NCI-H2081 (cell line): ENCODE data around the gene ATP8B1.

Source experiments
- DNase-seq, 2 experiments: peaks; one replicate each; lab custom pipeline; 2025; lab: John Stamatoyannopoulos, UW

ATP8B1 gene

DNA sequence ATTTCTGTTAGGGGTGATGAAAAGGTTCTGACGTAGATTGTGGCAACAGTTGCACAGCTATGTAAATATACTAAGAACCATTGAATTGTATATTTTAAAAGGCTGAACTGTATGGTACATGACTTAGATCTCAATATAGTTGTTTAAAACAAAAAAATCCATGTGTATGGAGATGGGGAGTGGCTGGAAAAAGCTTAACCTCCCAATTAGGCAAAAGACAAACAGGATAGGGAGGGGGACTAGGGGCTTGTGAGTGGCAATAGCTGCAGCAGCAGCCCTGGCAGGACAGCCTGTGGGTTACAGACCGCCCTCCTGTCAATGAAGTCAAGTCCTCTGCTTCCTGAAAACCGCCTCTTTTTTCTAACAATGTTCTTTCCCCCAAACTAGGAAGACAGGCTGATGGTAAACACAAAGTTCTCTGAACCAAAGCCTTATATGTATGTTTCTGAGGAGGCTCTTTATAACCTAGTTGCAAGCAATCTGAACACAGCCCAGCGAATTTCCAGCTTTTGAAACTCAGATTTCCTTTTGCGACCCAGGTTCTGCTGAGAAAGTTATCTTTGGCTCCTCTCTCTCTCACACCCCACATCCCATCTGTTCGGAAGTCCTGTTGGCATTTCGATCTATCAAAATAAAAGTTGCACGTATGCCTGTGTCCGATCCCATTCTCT lies 10.3 kb downstream of the ATP8B1 start:
- no peak for DNase-seq

- DNase-seq, result no peak
These were observed 11.2 kb downstream of the ATP8B1 start for GRCh38 chr18:57791911-57792310.

DNA sequence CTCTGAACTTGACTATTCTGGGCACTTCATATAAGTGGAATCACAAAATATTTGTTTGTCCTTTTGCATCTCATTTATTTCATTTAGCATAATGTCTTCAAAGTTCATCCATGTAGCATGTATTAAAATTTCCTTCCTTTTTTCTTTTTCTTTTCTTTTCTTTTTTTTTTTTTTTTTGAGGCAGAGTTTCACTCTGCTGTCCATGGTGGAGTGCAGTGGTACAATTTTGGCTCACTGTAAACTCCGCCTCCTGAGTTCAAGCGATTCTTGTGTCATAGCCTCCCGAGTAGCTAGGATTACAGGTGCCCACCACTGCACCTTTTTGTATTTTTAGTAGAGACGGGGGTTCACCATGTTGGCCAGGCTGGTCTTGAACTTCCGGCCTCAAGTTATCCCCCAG lies 11.9 kb downstream of the ATP8B1 start:
- DNase-seq, result no peak

DNA sequence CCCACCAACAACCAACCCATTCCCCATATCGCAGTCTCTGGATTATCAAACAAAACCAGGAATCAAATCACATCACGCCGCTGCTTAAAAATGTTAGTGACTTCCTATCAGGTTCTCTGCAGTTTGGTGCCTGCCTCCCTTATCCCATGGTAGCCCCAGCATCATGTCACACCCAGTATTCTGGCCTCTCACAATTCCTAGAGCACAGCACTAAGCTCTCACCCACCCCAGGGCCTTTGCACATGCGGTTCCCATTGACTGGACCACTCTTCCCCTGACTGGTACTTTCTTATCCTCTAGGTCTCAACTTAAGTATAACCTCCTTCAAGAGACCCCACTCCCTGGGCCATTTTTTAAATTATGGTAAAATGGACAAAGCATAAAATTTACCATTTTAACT lies 12.8 kb downstream of the ATP8B1 start:
- DNase-seq, result no peak

GRCh38 chr18:57789759-57790158 lies 13.4 kb downstream of the ATP8B1 start:
- no peak for DNase-seq

DNA sequence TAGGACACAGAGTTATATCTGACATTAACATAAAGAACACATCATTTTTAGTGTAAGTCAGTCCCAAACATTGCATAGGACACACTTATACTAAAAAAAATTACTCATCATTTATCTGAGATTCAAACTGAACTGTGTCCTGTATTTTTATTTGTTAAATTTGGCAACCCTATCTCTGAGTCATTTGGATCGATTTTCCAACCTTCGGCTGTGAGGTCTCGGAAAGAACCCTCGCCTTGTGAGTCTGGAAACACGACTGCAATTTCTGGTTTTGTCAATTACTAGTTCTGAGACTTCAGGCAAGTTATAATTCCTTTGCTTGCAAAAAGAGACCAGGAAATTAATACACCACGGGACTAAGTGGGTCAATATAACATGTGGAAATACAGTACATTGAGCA lies 14.0 kb downstream of the ATP8B1 start:
- DNase-seq, result no peak

DNA sequence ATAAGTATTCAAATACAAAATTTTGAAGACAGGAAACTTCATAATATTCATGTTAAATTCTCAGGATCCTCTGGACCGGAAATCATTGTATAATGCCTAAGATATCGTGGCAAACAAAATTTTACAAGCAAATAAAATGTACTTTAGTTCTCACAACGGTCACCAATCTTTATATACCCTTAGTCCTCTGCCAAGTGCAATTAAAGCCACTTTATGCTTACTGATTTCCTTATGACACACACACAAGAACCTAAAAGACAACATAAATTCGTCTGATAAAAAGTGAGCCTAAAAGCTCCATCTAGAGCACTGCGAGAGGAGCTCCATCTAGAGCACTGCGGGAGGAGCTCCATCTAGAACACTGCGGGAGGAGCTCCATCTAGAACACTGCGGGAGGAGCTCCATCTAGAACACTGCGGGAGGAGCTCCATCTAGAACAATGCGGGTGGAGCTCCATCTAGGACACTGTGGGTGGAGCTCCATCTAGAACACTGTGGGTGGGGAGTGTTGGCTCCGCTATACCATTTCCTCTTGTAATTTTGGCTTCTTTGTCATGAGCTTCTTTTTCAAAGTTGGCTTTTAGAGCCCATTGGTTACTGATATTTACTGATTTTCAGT lies 15.9 kb downstream of the ATP8B1 start:
- DNase-seq, result no peak

GRCh38 chr18:57785751-57786437 lies 17.2 kb downstream of the ATP8B1 start:
- DNase-seq, result peak in 1 of 2 experiments; percentile 46

GRCh38 chr18:57784801-57785114 lies 18.4 kb downstream of the ATP8B1 start:
- DNase-seq, result no peak

DNA sequence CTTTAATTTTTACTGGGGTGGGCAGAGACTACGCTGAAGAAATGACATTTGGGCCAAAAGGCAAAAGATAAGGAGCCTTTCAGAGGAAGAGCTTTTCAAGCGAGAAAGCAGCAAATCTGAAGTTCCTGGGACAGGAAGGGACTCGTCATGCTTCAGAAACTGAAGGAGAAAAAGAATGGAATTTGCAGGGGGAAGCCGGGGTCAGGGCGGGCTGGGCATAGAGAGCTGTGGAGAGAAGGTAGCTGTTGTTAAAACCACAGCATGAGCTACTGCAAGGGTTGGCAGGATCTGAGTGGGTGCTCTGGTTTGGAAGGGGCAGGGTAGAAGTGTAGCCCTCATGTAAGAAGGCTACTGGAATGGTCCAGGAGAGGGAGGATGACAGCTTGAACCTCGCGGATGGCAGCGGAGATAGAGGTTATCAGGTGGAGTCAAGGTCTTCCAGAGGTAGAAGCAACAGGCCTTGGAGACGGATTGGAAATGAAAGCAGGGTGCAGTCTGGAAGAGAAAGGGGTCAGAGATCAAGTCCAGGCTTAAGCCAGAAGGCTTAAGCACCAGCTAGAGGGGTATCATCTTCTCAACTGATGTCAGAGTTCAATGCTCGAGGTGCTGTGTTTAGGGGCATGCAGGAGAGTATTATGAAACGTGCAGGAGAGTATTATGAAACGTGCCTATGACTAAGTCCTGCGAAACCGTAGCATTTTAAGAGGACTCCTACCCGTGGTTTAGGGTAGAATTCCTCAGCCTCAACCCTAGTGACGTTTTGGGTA lies 18.9 kb downstream of the ATP8B1 start:
- DNase-seq, result no peak

DNA sequence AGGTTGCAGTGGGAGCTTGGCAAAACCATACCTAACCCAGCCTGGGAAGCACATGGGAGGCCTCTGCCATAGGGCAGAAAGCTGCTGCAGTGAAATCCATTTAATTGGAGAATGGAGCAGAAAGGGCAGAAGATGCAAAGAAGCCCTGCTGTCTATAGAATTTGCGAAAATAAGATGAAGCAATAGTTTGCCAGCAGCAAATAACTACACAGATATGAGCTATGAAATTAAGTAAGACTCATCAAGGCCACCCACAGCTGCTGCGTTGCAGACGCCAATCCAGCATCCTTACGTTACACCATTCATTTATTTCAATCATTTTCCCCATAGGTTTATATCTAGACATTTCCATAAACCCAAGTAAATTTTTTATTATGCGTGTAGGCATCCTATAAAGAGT lies 21.1 kb downstream of the ATP8B1 start:
- DNase-seq, result no peak

DNA sequence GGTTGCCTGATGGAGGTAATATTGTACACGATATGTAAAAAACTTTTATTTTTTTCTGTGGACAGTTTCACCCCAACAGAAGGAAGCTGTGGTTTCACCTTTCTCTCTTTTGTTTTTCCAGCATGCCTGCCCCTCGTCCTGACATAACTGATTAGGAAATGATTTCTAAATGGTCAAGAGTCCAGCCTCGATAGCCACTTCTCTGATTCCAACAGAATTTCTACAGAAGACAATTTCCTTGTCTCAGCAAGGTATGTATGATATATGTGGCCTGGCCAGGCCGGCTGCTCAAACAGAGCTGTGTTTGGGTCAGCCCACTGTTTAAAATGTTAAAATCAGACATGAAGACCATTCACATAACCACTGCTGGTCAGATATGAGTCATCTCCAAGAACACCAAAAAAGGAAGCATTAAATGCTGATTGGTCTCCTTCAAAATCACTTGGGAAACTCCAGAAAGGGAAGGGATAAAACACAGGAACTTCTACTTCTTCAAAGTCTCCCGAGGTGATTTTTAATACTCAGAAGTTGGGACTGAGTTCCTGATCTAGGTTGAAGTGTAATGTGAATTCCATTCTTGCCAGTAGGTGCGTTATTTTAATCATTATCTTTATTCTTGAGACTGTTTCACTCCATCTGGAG lies 22.3 kb downstream of the ATP8B1 start:
- no peak for DNase-seq

- DNase-seq, result peak in 1 of 2 experiments; percentile 58
These were observed 22.8 kb downstream of the ATP8B1 start for GRCh38 chr18:57780318-57780705.

DNA sequence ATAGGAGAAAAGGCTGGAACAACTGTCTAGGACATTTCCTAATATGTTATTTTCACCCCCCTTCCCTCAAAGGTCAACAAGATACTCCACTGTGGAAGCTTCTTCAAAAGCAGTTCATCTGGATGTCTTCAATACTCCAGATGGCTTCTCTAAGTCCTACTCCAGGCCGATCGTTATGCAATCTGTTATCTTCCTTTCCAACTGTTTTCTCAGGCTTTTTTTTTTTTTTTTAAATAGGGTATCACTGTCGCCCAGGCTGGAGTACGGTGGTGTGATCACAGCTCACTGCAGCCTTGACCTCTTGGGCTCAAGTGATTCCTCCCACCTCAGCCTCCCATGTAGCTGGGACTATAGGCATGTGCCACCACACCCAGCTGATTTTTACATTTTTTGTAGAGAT lies 26.3 kb downstream of the ATP8B1 start:
- no peak for DNase-seq

DNA sequence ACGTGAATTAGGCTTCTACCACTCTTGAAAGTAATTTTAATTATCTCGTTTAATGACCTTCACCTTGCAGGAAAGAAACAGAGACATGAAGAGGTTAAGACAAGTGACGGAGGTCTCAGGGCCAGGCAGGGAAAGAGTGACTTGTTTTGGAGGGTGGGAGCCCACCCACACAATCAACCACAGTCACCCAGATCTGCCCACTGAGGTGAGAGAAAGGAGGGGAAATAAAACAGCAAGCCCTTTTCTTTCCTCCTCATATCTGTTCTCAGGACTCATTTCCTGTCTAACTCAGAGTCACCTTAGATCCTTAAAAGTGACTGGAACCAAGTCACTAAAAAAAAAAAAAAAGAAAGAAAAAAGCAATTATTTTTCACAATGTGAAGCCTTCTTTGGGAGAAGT lies 26.8 kb downstream of the ATP8B1 start:
- DNase-seq, result no peak

DNA sequence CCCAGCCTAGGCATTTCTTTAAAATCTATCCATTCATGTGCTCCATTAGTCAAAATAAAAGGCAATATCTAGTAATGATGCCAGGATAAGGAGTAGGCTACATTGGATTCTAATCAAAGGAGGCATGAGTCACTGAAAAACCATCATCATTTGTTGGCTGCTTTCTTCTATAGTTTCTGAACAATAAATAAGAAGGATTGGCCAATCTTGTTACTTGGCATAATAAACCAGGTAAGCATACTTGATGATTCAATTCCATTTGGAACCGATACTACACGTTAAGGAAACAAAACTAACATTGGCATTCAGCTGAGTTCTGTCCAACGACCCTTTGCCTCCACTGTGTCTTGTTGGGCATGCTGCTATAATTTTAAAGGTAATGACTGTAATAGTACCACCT lies 27.2 kb downstream of the ATP8B1 start:
- no peak for DNase-seq

GRCh38 chr18:57772387-57772799 lies 30.7 kb downstream of the ATP8B1 start:
- no peak for DNase-seq

DNA sequence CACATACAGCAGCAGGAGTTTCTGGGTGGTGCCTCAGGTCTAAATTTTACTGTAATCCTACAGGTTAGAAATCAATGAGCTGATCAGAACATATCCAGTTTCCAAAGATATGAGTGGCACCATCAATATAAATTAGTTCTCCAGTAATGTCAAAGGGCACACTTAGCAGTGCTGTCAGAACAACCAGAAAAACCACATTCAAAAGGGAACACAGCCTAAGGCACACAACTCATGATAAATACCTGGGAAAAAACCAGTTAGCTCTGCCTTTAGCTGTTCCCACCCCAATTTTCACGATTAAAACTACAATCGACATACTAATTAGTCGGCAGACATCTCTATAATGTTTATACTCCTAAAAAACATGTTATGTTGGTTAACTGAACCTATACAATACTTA lies 31.5 kb downstream of the ATP8B1 start:
- DNase-seq, result no peak

- DNase-seq, result no peak
These were observed 31.9 kb downstream of the ATP8B1 start for GRCh38 chr18:57771193-57771592.

- no peak for DNase-seq
These were observed 34.4 kb downstream of the ATP8B1 start for GRCh38 chr18:57768537-57769326.

DNA sequence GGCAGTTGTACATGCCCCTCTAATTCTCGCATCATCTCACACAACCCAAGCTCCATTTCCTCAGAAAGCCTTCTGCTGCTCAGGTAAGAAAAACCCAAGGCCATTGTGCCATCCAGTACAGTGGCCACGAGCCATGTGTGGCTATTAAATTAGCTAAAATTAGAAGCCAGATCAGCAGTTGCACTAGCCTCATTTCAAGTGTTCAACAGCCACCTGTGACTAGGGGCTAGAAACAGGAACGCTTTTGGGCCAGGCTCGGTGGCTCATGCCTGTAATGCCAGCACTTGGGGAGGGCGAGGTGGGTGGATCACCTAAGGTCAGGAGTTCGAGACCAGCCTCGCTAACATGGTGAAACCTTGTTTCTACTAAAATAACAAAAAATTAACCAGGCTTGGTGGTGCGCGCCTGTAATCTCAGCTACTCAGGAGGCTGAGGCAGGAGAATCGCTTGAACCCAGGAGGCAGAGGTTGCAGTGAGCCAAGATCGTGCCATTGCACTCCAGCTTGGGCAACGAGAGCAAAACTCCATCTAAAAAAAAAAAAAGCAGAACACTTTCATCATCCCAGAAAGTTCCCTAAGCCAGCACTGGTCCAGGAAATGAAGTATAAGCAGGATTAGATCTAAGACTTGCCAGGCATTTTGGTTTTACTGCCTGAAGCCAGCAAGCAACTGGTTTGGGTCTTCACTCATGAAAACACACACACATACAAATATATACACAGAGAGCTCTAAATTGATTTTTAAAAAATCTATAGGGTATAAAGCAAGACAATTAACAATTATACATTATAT lies 35.7 kb downstream of the ATP8B1 start:
- no peak for DNase-seq
